Renal pelvis (tissue), 4 donors: ENCODE measurements around the gene SEPTIN11. TPM values are rescaled to one million over a fixed set of nuclear protein-coding genes. Genes with fewer than 3 reads are reported as not detected.
"Not testable (repeated sequence)": the region's sequence is repeated elsewhere in the genome, so short reads cannot be mapped to it uniquely, and the experiment has no call there.

Experiments
- DNase-seq: peaks from one replicate; pipeline ENCODE4 v3.0.0-alpha.2; 2013
- polyA plus RNA-seq, 3 donors: library from polyadenylated mRNA; unstranded; fragments of 120-200 nt; gene quantifications; one replicate each; pipeline ENCODE4 v1.2.1, GENCODE V29; 2013; ENCODE audit not compliant: insufficient read length in 3 of 3

SEPTIN11 gene
- polyA plus RNA-seq, 3 donors, result 226 to 293 (median 253) TPM

- peak; percentile 53 for DNase-seq
These were observed 752 bp downstream of the SEPTIN11 start for GRCh38 chr4:76950052-76950955.

DNA sequence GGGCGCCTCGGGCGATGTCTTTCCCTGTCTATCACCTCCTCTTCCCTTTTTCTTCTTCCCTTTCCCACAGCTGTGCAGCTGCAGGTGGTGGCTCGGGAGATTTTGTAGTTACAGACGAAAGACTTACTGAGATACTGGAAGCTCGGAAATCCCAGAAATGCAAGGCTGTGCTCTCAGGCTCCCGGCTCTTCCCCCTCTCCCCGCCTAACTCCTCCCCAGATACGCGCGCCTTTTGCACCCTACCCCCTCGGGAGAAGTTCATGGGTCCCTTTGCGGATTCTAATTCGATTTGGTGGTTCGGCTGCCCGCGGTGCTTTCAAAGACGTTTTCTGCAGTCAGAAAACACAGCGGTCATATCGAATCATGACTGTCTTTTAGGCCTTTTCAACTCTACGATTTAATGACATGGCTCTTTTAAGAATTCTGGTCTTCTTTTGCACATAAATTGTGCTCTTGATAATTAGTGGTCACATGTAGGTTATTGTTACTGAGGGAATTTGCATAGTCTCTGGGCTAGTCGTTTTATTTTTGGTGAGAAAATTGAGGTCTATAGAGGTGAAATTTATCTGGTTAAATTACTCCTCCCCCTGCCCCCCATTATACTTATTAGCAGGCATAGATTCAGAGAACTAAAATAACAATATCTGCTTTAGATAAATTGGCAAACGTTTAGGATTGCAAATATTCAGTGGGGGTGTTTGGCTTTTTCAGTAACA, 1.6 kb downstream of the SEPTIN11 start:
- no peak for DNase-seq

- DNase-seq, result no peak
These were observed 2.1 kb downstream of the SEPTIN11 start for GRCh38 chr4:76951672-76952010.

- no peak for DNase-seq
These were observed 2.5 kb downstream of the SEPTIN11 start for GRCh38 chr4:76952071-76952470.

GRCh38 chr4:76952656-76953582, 3.4 kb downstream of the SEPTIN11 start:
- no peak for DNase-seq

- DNase-seq, result no peak
These were observed 4.4 kb downstream of the SEPTIN11 start for GRCh38 chr4:76953956-76954355.

DNA sequence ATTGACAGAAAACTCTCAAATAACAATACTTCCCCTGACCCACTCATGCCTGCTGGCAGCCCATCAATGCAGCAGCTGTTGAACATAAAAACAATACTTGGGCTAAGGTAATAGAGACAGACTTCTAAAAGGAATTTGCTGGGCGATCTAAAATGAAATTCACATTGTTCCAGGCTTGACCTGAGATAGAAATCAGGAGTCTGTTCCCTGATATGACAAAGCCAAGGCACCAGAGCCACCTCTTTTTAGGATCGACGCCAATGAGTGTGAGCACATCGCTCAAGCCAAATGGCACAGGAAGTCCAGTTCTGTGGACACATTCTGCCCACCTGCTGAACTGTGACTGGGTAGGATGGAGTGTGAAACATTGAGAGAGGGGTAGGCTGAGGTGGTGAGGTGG, 4.9 kb downstream of the SEPTIN11 start:
- no peak for DNase-seq

- DNase-seq, result no peak
These were observed 5.6 kb downstream of the SEPTIN11 start for GRCh38 chr4:76955182-76955581.

DNA sequence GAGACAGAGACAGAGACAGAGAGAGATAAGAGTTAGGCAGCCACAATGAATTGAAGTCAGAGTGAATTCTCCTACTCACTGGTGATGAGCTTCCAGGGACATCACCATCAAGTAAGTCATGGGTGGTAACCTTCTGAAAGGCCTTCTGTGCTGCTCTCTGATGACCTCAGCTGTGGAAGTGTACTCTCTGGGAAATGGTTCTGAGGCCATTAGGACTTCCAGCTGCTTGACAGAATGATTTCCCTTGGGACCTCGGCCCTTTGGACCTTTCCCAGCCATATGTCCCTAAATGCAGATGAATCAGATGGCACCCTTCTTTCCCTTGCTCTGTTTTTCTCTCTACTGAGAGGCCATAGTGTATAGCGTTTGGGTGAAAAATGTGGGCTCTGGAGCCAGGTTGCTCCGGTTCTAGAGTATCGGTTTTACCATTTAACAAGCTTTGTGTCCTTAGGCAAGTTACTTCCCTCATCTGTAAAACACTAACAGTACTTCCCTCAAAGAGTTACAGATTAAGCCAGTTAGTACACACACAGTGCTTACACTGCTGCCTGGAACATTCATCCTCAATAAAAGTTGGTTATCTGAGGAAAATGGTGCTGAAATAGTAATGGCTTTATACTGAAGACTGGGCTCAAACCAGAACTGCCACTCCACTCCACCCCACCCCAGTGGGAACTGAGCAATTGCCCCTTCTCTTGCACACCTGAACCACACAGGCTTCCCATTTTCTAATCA, 7.6 kb downstream of the SEPTIN11 start:
- no peak for DNase-seq

DNA sequence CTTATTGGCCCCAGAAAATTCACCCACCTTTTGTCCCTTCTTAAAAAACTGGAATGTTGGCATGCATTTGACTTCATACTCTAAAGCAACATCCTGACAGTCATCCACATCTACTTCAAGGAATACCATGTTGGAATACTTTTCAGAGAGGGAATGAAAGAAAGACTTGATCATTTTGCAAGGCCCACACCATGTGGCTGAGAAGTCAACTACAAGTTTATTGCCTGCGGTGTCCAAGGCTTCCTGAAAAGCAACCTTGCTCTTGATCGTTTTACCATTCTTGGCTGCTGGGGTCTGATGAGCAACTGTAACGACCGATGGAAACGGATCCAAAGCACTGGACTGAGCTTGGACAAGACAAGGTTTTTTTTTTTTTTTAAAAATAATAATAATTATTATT, 9.3 kb downstream of the SEPTIN11 start:
- no peak for DNase-seq

DNA sequence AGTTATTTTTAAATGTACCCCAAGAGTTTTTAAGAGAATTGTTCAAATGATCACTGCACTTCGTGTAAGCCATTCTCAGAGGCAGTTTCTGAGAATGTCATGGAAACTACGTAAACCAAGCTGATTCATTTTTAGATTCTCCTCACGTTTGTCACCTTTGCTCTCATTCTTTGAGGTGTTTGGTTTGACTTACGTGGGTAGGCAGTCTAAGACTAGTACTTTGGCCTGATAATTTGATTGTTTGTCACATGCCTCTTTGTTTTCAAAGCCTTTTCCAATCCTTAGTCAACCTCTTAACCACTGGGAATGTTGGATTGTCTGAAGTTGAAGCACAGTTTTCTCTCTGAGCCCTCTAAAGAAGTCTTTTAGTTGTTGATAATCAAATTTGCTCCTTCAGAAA, 10.5 kb downstream of the SEPTIN11 start:
- DNase-seq, result no peak

- DNase-seq, result no peak
These were observed 13.0 kb downstream of the SEPTIN11 start for GRCh38 chr4:76962406-76963130.

DNA sequence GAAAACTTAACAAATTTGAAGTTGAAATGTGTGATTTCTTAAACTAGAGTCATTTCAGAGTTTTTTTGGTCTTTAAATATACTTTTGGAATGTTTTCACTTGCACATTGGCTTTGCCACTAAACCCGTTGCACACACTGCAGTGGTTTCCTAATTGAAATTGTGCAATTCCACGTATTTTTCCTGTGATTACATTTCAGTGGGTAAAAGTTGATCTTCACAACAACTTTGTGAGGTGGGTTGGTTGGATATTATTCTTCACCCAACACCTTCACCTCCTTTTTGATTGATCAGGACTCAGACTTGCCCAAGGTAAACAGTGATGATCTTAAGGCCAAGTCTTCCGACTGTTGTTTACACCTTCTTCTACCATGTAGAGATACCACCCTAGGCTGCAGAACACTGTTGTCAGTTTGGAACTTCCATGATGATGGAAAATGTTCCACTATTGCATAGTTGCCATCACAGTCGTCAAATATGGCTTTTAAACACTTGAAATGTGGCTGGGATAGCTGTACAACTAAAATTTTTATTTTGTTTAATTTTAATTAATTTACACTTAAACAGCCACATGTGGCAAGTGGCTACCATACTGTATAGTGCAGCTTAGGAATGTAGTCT, 13.7 kb downstream of the SEPTIN11 start:
- no peak for DNase-seq

- DNase-seq, result not testable (repeated sequence)
These were observed 14.4 kb downstream of the SEPTIN11 start for GRCh38 chr4:76963927-76964326.

DNA sequence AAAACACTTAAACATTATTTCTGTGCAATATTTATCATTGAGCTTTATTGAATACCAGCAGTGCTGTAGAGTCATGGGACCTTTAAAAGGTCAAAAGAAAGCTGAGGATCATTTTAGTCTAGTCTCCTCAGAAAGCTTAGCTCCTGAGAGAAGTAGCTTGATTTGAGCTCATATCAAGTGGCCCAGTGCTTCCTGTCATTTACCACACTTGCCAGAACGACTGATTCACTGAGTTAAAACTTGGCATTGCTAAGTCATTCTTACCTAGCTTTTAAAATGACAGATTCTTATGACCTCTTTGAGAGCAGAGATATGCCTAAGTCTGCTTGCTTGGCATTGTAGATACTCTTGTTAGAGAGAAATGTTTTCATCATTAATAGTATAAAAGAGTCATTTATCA, 15.2 kb downstream of the SEPTIN11 start:
- no peak for DNase-seq

- DNase-seq, result no peak
These were observed 16.5 kb downstream of the SEPTIN11 start for GRCh38 chr4:76965866-76966579.

DNA sequence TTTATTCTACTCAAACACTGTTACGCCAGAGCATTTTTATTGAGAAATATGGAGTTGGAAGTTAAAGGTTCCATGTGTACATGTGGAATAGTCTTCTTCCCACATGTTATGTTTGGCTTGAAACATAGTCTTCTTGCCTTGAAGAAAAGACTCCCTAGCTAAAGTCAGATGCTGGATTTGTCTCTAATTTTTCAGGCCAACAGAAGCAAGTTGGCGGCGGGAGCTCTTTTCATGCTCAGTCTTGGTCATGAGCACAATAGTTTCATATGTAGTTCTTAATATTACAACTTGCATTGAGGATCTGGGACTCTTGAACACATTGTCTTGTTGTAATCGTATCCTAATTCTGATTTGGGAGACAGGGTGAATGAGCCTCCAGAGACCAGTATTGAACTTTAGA, 19.4 kb downstream of the SEPTIN11 start:
- no peak for DNase-seq

DNA sequence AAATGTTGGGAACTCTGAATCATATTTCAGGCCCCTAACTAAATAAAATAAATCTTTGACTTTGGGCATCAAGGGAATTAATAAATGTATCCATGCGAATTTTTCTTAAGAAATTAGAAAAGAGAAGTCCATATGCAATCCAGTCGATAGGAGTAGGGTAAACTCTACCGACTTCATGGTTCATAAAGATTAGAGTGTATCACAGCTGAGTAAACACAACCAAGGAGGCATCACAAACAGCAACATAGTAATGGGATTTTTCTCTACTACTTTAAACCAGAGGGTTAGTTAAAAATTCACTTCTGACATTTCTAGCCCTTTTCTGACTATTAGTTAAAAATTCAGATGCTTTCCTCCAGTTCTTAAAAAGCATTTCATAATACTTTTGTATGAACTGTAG, 19.9 kb downstream of the SEPTIN11 start:
- no peak for DNase-seq

- DNase-seq, result no peak
These were observed 20.5 kb downstream of the SEPTIN11 start for GRCh38 chr4:76969941-76970529.
